Motor neuron (in vitro differentiated cells): Measurements from ENCODE around the gene PCGF3. TPM values are rescaled to one million over a fixed set of nuclear protein-coding genes. Genes with fewer than 3 reads are reported as not detected.
"Not testable (repeated sequence)": the region's sequence is repeated elsewhere in the genome, so short reads cannot be mapped to it uniquely, and the experiment has no call there.

ENCODE experiments used
- ATAC-seq, 8 experiments: fragments of 200-7000 bp; cut with Tn5 transposase; replicated peaks in 6 of 8; 2 replicates each; pipeline ENCODE4 v1.8.0; 2021; ENCODE audit warnings: mild to moderate bottlenecking in 8 of 8, moderate library complexity in 8 of 8
- H3K27ac ChIP-seq, 2 donors: fragments of 250-450 bp; sonication (Bioruptor Pico); 2 replicates each; pipeline ENCODE4 v1.9.0; 2021; ENCODE audit warnings: antibody characterized with exemption in 2 of 2, mild to moderate bottlenecking in 2 of 2, moderate library complexity in 1 of 2
- H3K4me1 ChIP-seq, 2 donors: fragments of 250-450 bp; sonication (Bioruptor Pico); replicated peaks in 1 of 2; 2 replicates each; pipeline ENCODE4 v1.6.1; 2021; ENCODE audit warnings: antibody characterized with exemption in 2 of 2, mild to moderate bottlenecking in 2 of 2, moderate library complexity in 1 of 2
- H3K4me3 ChIP-seq, 5 donors: fragments of 250-450 bp; sonication (Bioruptor Pico); 2 replicates each; pipeline ENCODE4 v1.9.0; 2021; ENCODE audit warnings: antibody characterized with exemption in 5 of 5, mild to moderate bottlenecking in 5 of 5, moderate library complexity in 4 of 5
- WGBS, 10 experiments: fragments of 450-650 bp; shearing (Covaris generic); methylation state at CpG; one replicate each; pipeline ENCODE4 v1.0.0; 2022; 5-methylcytosine and 5-hydroxymethylcytosine counted together
- in situ Hi-C, 9 experiments: fragments of 400-800 bp; cut with MboI; loops; one replicate each; pipeline ENCODE4 v1.15.0; 2021; ENCODE audit warnings: low sequenced_read_pairs in 9 of 9, low pct_unique_long_range_greater_than_20kb in 2 of 9; ENCODE audit not compliant: unreplicated experiment in 9 of 9
- total RNA-seq, 8 experiments: library from RNA; unstranded; fragments of 300-600 nt; gene quantifications; 2 replicates each; pipeline versions ENCODE4 v1.2.3 to v1.2.4, GENCODE V29; 2022

Gene PCGF3
- total RNA-seq, 8 experiments from 2014 or later = 21.8 to 86.9 (median 42.1) TPM

GRCh38 chr4:663438-664428, 41.9 kb upstream of the PCGF3 start:
- in situ Hi-C loops = no loop called here
- ATAC-seq = peak; percentile 54 to 82 (median 67)
- Histone ChIP-seq H3K27ac (peak overlapping the region; percentile 21 to 75), H3K4me3 (peak overlapping the region; percentile 46 to 72 (median 56)), H3K4me1 (peaks cover 13 to 15% of the 10 kb centered on the region in 2 donors)
- 0 to 16% (median 5%) methylated on average over 1 to 6 of the region's 80 CpGs; no CpG with 5 or more reads in 6 of the 10 experiments for WGBS, 10 experiments

GRCh38 chr4:664713-665231, 40.9 kb upstream of the PCGF3 start:
- Histone ChIP-seq H3K27ac (no peak overlapping the region), H3K4me3 (peak overlapping the region in 1 of 5 donors; percentile 72), H3K4me1 (peaks cover 13 to 15% of the 10 kb centered on the region in 2 donors)
- in situ Hi-C loops = no loop called here
- WGBS, 10 experiments = 80 to 100% (median 96%) methylated on average over 1 to 10 of the region's 24 CpGs; no CpG with 5 or more reads in 5 of the 10 experiments
- no peak for ATAC-seq

GRCh38 chr4:665381-665750, 40.3 kb upstream of the PCGF3 start:
- WGBS, 10 experiments = 0% methylated on average over 1 of the region's 12 CpGs; no CpG with 5 or more reads in 9 of the 10 experiments
- in situ Hi-C loops = no loop called here

DNA sequence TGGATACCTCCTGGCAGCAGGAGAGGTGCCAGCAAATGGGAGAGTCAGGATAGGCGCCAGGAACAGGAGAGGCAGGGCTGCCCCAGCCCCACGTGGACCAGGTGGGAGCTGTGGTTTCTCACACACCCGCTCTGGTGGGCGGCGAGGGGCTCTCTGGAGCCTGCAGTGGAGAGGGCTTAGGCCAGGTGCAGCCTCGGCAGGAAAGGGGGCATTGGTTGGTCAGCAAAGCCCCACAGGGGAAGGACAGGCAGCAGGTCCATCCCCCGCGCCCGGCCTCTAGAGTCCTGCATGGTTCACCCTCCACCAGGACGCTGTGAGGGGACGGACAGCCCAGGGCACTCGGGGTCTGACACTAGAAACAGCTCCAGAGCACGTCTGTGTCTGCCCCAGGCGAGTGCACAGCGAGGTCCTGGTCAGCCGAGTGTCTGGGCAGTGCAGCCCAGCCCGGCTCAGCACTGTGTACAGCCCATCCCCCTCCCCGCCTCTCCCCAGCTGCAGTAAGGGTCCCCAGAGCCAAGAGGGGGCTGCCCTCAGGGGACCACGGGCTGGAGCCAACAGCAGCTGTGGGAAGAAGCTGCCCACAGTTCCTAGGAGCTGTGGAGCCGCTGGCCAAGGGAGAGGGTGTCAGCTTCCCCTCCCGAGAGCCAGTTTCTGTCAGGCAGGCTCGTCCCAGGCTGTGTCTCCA, 39.7 kb upstream of the PCGF3 start:
- H3K4me3 ChIP-seq = no peak overlapping the region
- 87% methylated on average over 3 of the region's 22 CpGs; no CpG with 5 or more reads in 9 of the 10 experiments for WGBS, 10 experiments

More at GRCh38 chr4:665381-665750, 40.3 kb upstream of the PCGF3 start:
- ATAC-seq = no peak
- no peak overlapping the region for H3K4me3 ChIP-seq
- H3K4me1 ChIP-seq = peaks cover 13 to 15% of the 10 kb centered on the region in 2 donors
- H3K27ac ChIP-seq = no peak overlapping the region

GRCh38 chr4:666436-666810, 39.2 kb upstream of the PCGF3 start:
- Histone ChIP-seq H3K4me3 (no peak overlapping the region), H3K27ac (peak overlapping the region in 1 of 2 donors; percentile 49), H3K4me1 (peaks cover 13 to 15% of the 10 kb centered on the region in 2 donors)
- 100% methylated on average over 1 of the region's 22 CpGs; no CpG with 5 or more reads in 9 of the 10 experiments for WGBS, 10 experiments
- in situ Hi-C loops = no loop called here
- peak in 4 of 8 experiments; percentile 2 to 33 (median 16) for ATAC-seq

More for the DNA sequence above, 39.7 kb upstream of the PCGF3 start:
- in situ Hi-C loops = no loop called here
- peaks cover 13 to 15% of the 10 kb centered on the region in 2 donors for H3K4me1 ChIP-seq
- ATAC-seq = peak in 5 of 8 experiments; percentile 18 to 47 (median 34)
- H3K27ac ChIP-seq = peak overlapping the region in 1 of 2 donors; percentile 49

- 40% methylated on average over 2 of the region's 28 CpGs; no CpG with 5 or more reads in 9 of the 10 experiments for WGBS, 10 experiments
- H3K4me3 ChIP-seq = no peak overlapping the region
- peaks cover 13 to 15% of the 10 kb centered on the region in 2 donors for H3K4me1 ChIP-seq
- no peak for ATAC-seq
- in situ Hi-C loops = no loop called here
- no peak overlapping the region for H3K27ac ChIP-seq
Observed at GRCh38 chr4:666822-667544, 38.6 kb upstream of the PCGF3 start.

- no peak for ATAC-seq
- WGBS, 10 experiments = 37 to 70% (median 39%) methylated on average over 2 to 9 of the region's 10 CpGs; no CpG with 5 or more reads in 6 of the 10 experiments
- no peak overlapping the region for H3K4me3 ChIP-seq
- no peak overlapping the region for H3K27ac ChIP-seq
- peaks cover 13 to 15% of the 10 kb centered on the region in 2 donors for H3K4me1 ChIP-seq
- in situ Hi-C loops = no loop called here
Observed at GRCh38 chr4:667545-667925, 38.1 kb upstream of the PCGF3 start.

DNA sequence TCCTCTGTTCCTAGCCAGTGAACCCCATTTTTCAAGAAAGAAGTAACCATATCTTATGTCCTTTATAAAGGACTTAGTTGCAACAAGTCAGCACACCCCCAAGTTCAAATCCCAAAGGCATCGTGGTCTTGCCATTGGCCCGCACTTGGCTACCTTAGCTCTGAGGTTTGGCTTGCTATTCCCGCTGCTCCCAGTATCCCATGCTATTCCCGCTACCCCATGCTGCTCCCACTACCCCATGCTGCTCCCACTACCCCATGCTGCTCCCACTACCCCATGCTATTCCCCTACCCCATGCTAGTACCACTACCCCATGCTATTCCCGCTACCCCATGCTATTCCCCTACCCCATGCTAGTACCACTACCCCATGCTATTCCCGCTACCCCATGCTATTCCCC, 37.4 kb upstream of the PCGF3 start:
- ATAC-seq, in situ Hi-C loops, H3K4me3 ChIP-seq, H3K27ac ChIP-seq: not testable (repeated sequence)
- WGBS, 10 experiments = no CpG with 5 or more reads among the region's 6 CpGs
- H3K4me1 ChIP-seq = peaks cover 18 to 20% of the 10 kb centered on the region in 2 donors

- 92 to 100% (median 100%) methylated on average over 1 to 7 of the region's 11 CpGs; no CpG with 5 or more reads in 1 of the 10 experiments for WGBS, 10 experiments
- peaks cover 16 to 18% of the 10 kb centered on the region in 2 donors for H3K4me1 ChIP-seq
- in situ Hi-C loops, H3K4me3 ChIP-seq, ATAC-seq, H3K27ac ChIP-seq: not testable (repeated sequence)
Observed at GRCh38 chr4:669806-670559, 35.6 kb upstream of the PCGF3 start.

GRCh38 chr4:671769-672168, 33.9 kb upstream of the PCGF3 start:
- ATAC-seq = no peak
- in situ Hi-C loops = no loop called here
- 80 to 100% (median 100%) methylated on average over 1 to 3 of the region's 3 CpGs; no CpG with 5 or more reads in 6 of the 10 experiments for WGBS, 10 experiments
- Histone ChIP-seq H3K27ac (no peak overlapping the region), H3K4me1 (peaks cover 11 to 12% of the 10 kb centered on the region in 2 donors), H3K4me3 (no peak overlapping the region)

DNA sequence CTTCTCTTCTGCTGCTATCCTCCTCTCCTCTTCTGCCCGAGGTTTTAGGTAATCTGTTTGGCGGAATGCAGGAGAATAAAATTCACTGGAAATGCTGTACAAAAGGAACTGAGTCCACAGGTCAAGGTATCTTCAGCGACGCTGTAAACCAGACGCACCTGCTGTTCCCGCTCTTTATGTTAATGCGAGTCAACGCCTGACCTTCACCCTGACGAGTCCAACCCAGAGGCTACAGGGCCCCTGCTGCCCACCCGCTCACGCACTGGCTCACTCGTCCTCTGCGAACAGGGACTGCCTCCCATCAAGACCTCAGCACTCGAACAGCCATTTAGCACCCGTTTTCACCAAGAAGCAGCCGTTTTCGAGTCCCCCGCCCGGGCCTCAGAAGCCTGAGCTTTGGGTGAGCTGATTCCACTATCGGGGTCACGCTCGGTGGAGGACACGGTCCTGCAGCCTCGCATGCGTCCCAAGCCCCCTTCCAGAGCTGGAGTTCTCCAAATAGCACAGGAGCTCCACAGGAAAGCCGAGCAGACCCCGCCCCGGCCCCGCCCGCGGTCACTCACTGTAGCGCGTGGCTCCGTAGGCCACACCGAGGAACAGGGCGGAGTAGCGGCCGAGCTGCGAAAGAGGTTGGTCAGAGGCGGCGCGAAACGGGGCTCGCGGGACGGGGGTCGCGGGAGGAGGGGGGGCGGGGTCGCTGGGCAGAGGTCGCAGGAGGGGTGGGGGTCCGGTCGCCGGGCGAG, 32.1 kb upstream of the PCGF3 start:
- Histone ChIP-seq H3K27ac (peak overlapping the region; percentile 41 to 84), H3K4me3 (peak overlapping the region; percentile 37 to 94 (median 62)), H3K4me1 (peaks cover 11 to 12% of the 10 kb centered on the region in 2 donors)
- ATAC-seq = peak; percentile 23 to 47 (median 33)
- in situ Hi-C loops = no loop called here
- WGBS, 10 experiments = 0 to 83% (median 15%) methylated on average over 1 to 11 of the region's 55 CpGs; no CpG with 5 or more reads in 2 of the 10 experiments
